B cell (primary cell): Measurements from ENCODE around the gene CXCL3.

Experiments used
- CTCF ChIP-seq: fragments of 200-600 bp; IDR thresholded peaks from one replicate; pipeline ENCODE4 v1.8.0; 2022; ENCODE audit warnings: antibody characterized with exemption, mild to moderate bottlenecking
- EZH2 ChIP-seq: IDR thresholded peaks from 2 replicates; pipeline ENCODE4 v1.6.1; 2012; ENCODE audit warnings: borderline replicate concordance, low read depth, mild to moderate bottlenecking, moderate library complexity, low read length; ENCODE audit not compliant: insufficient read depth, poor library complexity, severe bottlenecking

DNA sequence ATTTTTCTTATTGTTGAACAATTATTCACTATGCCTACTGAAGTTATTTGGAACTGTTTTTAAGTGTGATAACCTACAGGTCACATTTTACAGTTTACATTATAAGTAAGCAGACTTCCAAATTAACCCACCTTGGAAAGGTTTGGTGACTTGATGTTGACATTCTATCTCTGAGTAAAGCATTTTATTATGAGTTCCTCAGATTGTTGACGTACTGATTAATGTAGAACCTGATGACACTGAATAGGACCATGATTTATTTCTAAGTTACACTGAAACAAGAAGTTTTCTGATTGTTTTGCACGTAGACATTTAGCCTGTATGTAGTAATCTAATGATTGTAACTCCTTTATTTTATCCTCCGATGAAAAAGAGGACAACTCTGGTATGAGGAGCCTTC, 17.0 kb upstream of the CXCL3 start:
- TF ChIP-seq CTCF (no peak), EZH2 (no peak)
